ENCODE measurements around the gene KLHL7.

KLHL7 gene

GRCh38 chr7:23212395-23212794 is 106.8 kb downstream of the KLHL7 start:
- ChIA-PET POLR2A (no interaction called here), CTCF (no interaction called here)
- no peak for TF ChIP-seq CTCF (IDR thresholded peaks at IDR 0.05; ENCODE audit: control extremely low read depth, extremely low read depth, low read depth, missing control alignments)
- DNase-seq (ENCODE audit: extremely low spot score): no peak

GRCh38 chr7:23212841-23213240 is 107.3 kb downstream of the KLHL7 start:
- CTCF ChIA-PET: no interaction called here

GRCh38 chr7:23213755-23214154 is 108.2 kb downstream of the KLHL7 start:
- DNase-seq (ENCODE audit: extremely low spot score): no peak
- POLR2A ChIA-PET: no interaction called here
- TF ChIP-seq CTCF (IDR thresholded peaks at IDR 0.05; ENCODE audit: control extremely low read depth, extremely low read depth, low read depth, missing control alignments): no peak
- CTCF ChIA-PET: interaction anchor here (1.3 to 2.6 kb wide), 2 partner anchors 8 to 59 kb away, joined by 4 to 10 read pairs; no protein-coding TSS in a partner anchor

More at GRCh38 chr7:23212841-23213240, 107.3 kb downstream of the KLHL7 start:
- POLR2A ChIA-PET: no interaction called here
- no peak for DNase-seq (ENCODE audit: extremely low spot score)
- TF ChIP-seq CTCF (IDR thresholded peaks at IDR 0.05; ENCODE audit: control extremely low read depth, extremely low read depth, low read depth, missing control alignments): no peak

GRCh38 chr7:23214423-23214822 is 108.8 kb downstream of the KLHL7 start:
- ChIA-PET POLR2A (no interaction called here), CTCF (interaction anchor here (0.9 to 2.6 kb wide), 3 partner anchors 9 to 64 kb away, joined by 4 to 10 read pairs (median 4); no protein-coding TSS in a partner anchor)
- DNase-seq (ENCODE audit: extremely low spot score): no peak

GRCh38 chr7:23214938-23215337 is 109.4 kb downstream of the KLHL7 start:
- CTCF ChIA-PET: interaction anchor here (0.9 to 2.6 kb wide), 3 partner anchors 10 to 63 kb away, joined by 4 to 10 read pairs (median 4); no protein-coding TSS in a partner anchor
- no peak for TF ChIP-seq CTCF (IDR thresholded peaks at IDR 0.05; ENCODE audit: control extremely low read depth, extremely low read depth, low read depth, missing control alignments)
- POLR2A ChIA-PET: no interaction called here
- no peak for DNase-seq (ENCODE audit: extremely low spot score)

More at GRCh38 chr7:23214423-23214822, 108.8 kb downstream of the KLHL7 start:
- no peak for TF ChIP-seq CTCF (IDR thresholded peaks at IDR 0.05; ENCODE audit: control extremely low read depth, extremely low read depth, low read depth, missing control alignments)

GRCh38 chr7:23216021-23216420 is 110.4 kb downstream of the KLHL7 start:
- POLR2A ChIA-PET: no interaction called here
- no peak for DNase-seq (ENCODE audit: extremely low spot score)
- no peak for TF ChIP-seq CTCF (IDR thresholded peaks at IDR 0.05; ENCODE audit: control extremely low read depth, extremely low read depth, low read depth, missing control alignments)
- CTCF ChIA-PET: no interaction called here

Measured in GM10248 (cell line).